HEK293 (cell line): ENCODE measurements around the gene CYB5R3.
A peak's percentile ranks its signal among the peaks of the same experiment; 100 is the strongest.

Source experiments
- EGR2 ChIP-seq: fragments of 450-650 bp; formaldehyde crosslinking; IDR thresholded peaks from 2 replicates; pipeline ENCODE4 v1.5.1; 2016; ENCODE audit warnings: low read depth, missing biosample characterization, missing genetic modification characterization
- KLF1 ChIP-seq: fragments of 450-650 bp; formaldehyde crosslinking; IDR thresholded peaks from 2 replicates; pipeline ENCODE4 v1.5.1; 2016; ENCODE audit warnings: missing biosample characterization, missing genetic modification characterization
- OSR2 ChIP-seq: fragments of 450-650 bp; formaldehyde crosslinking; IDR thresholded peaks from 2 replicates; pipeline ENCODE4 v1.5.1; 2016; ENCODE audit warnings: missing biosample characterization, missing genetic modification characterization
- OVOL3 ChIP-seq: fragments of 450-650 bp; formaldehyde crosslinking; IDR thresholded peaks from 2 replicates; pipeline ENCODE4 v1.5.1; 2016; ENCODE audit warnings: missing biosample characterization, missing genetic modification characterization
- REPIN1 ChIP-seq: fragments of 450-650 bp; formaldehyde crosslinking; IDR thresholded peaks from 2 replicates; pipeline ENCODE4 v1.5.1; 2017; ENCODE audit warnings: missing biosample characterization, missing genetic modification characterization, low read depth
- SCRT2 ChIP-seq: fragments of 450-650 bp; formaldehyde crosslinking; IDR thresholded peaks from 2 replicates; pipeline ENCODE4 v1.5.1; 2016; ENCODE audit warnings: missing biosample characterization, missing genetic modification characterization
- TCF7L2 ChIP-seq: IDR thresholded peaks from 2 replicates; pipeline ENCODE4 v1.6.1; 2011; ENCODE audit warnings: low read depth, mild to moderate bottlenecking, inconsistent platforms, low read length, moderate library complexity, borderline replicate concordance
- ZBTB20 ChIP-seq: fragments of 450-650 bp; formaldehyde crosslinking; IDR thresholded peaks from 2 replicates; pipeline ENCODE4 v1.5.1; 2016; ENCODE audit warnings: missing biosample characterization, missing genetic modification characterization
- ZBTB7A ChIP-seq: fragments of 450-650 bp; formaldehyde crosslinking; IDR thresholded peaks from 2 replicates; pipeline ENCODE4 v1.5.1; 2016; ENCODE audit warnings: low read depth, missing biosample characterization, missing genetic modification characterization
- ZFP41 ChIP-seq: fragments of 450-650 bp; formaldehyde crosslinking; IDR thresholded peaks from 2 replicates; pipeline ENCODE4 v1.5.1; 2016; ENCODE audit warnings: missing biosample characterization, missing genetic modification characterization, borderline replicate concordance
- ZNF114 ChIP-seq: fragments of 450-650 bp; formaldehyde crosslinking; IDR thresholded peaks from 2 replicates; pipeline ENCODE4 v1.5.0; 2017; ENCODE audit warnings: missing biosample characterization, missing genetic modification characterization
- ZNF146 ChIP-seq: fragments of 450-650 bp; formaldehyde crosslinking; IDR thresholded peaks from 2 replicates; pipeline ENCODE4 v1.5.1; 2016; ENCODE audit warnings: missing biosample characterization, missing genetic modification characterization
- ZNF341 ChIP-seq: fragments of 450-650 bp; formaldehyde crosslinking; IDR thresholded peaks from 2 replicates; pipeline ENCODE4; 2016; ENCODE audit warnings: low read depth, missing biosample characterization, missing genetic modification characterization
- ZNF37A ChIP-seq: fragments of 450-650 bp; IDR thresholded peaks from 2 replicates; pipeline ENCODE4 v1.5.1; 2018; ENCODE audit warnings: missing biosample characterization, missing genetic modification characterization
- ZNF544 ChIP-seq: fragments of 450-650 bp; formaldehyde crosslinking; IDR thresholded peaks from 2 replicates; pipeline ENCODE4 v1.5.0; 2017; ENCODE audit warnings: missing biosample characterization, missing genetic modification characterization
- ZNF571 ChIP-seq: fragments of 450-650 bp; formaldehyde crosslinking; IDR thresholded peaks from 2 replicates; pipeline ENCODE4 v1.5.0; 2017; ENCODE audit warnings: missing biosample characterization, missing genetic modification characterization
- ZNF670 ChIP-seq: fragments of 450-650 bp; formaldehyde crosslinking; IDR thresholded peaks from 2 replicates; pipeline ENCODE4 v1.5.1; 2016; ENCODE audit warnings: missing biosample characterization, missing genetic modification characterization, low read depth
- ZNF777 ChIP-seq: fragments of 450-650 bp; formaldehyde crosslinking; IDR thresholded peaks from 2 replicates; pipeline ENCODE4 v1.5.1; 2017; ENCODE audit warnings: missing biosample characterization, missing genetic modification characterization, borderline replicate concordance
- TF ChIP-seq, protein P1 (sequence below): fragments of 450-650 bp; formaldehyde crosslinking; IDR thresholded peaks from 2 replicates; pipeline ENCODE4 v1.5.1; 2016; ENCODE audit warnings: missing biosample characterization, missing genetic modification characterization, borderline replicate concordance
- TF ChIP-seq, protein P2 (sequence below): fragments of 450-650 bp; formaldehyde crosslinking; IDR thresholded peaks from 2 replicates; pipeline ENCODE4 v1.5.1; 2016; ENCODE audit warnings: missing biosample characterization, missing genetic modification characterization
- TF ChIP-seq, protein P3 (sequence below): fragments of 450-650 bp; formaldehyde crosslinking; IDR thresholded peaks from 2 replicates; pipeline ENCODE4 v1.5.1; 2017; ENCODE audit warnings: missing biosample characterization, missing genetic modification characterization
- TF ChIP-seq, protein P4 (sequence below): fragments of 450-650 bp; formaldehyde crosslinking; conservative IDR thresholded peaks from 2 replicates; pipeline ENCODE4 v1.5.1; 2016; ENCODE audit warnings: low read depth, missing biosample characterization, missing genetic modification characterization
- TF ChIP-seq, protein P5 (sequence below): fragments of 450-650 bp; formaldehyde crosslinking; conservative IDR thresholded peaks from 2 replicates; pipeline ENCODE4 v1.5.1; 2016; ENCODE audit warnings: low read depth, missing biosample characterization, missing genetic modification characterization
- TF ChIP-seq, protein P6 (sequence below): fragments of 450-650 bp; formaldehyde crosslinking; IDR thresholded peaks from 2 replicates; pipeline ENCODE4 v1.5.1; 2017; ENCODE audit warnings: missing biosample characterization, missing genetic modification characterization

Gene CYB5R3

DNA sequence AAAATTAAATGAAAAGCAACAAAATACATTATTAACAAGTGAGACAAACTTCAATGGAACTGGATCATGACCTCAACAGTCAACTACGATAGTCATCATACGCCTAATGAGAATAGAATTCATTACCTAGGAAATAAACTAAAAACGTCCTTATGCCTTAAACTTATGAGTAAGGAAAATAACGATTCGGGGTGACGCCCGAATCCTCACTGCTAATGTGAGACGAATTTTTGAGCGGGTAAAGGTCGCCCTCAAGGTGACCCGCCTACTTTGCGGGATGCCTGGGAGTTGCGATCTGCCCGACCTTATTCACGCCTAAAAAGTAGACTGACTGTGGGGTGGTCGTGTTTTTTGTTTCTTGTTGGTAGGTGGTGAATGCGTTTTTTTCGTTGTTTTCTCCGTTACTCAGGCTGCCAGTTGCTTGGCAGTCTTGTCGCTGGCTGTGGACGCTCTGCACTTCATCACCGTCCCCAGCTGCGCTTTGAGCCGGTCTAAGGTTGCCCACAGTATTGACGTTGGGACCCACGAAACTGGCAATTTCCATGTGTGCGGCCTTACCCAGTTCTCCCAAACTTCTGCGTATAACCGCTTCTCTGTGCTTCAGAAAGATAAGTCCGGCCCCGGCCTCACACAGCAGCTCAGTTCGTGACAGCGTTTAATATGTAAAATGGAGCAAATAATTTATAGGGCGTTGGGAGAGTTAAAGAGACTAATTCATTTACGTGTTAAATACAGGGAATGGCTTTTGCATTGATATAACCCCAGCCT is 33.9 kb downstream of the CYB5R3 start (continued):
- TF ChIP-seq, protein P1, sequence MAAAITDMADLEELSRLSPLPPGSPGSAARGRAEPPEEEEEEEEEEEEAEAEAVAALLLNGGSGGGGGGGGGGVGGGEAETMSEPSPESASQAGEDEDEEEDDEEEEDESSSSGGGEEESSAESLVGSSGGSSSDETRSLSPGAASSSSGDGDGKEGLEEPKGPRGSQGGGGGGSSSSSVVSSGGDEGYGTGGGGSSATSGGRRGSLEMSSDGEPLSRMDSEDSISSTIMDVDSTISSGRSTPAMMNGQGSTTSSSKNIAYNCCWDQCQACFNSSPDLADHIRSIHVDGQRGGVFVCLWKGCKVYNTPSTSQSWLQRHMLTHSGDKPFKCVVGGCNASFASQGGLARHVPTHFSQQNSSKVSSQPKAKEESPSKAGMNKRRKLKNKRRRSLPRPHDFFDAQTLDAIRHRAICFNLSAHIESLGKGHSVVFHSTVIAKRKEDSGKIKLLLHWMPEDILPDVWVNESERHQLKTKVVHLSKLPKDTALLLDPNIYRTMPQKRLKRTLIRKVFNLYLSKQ, result 0 out of 2 replicates have a peak, but pooled peaks have one; percentile 46
- TF ChIP-seq, protein P2, sequence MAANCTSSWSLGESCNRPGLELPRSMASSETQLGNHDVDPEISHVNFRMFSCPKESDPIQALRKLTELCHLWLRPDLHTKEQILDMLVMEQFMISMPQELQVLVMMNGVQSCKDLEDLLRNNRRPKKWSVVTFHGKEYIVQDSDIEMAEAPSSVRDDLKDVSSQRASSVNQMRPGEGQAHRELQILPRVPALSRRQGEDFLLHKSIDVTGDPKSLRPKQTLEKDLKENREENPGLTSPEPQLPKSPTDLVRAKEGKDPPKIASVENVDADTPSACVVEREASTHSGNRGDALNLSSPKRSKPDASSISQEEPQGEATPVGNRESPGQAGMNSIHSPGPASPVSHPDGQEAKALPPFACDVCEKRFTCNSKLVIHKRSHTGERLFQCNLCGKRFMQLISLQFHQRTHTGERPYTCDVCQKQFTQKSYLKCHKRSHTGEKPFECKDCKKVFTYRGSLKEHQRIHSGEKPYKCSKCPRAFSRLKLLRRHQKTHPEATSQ (tag by site-specific recombination), result peak; percentile 84
- TF ChIP-seq EGR2 (tag by site-specific recombination) (peak; percentile 64), ZBTB20 (tag by site-specific recombination) (peak; percentile 70), TCF7L2 (no peak), ZNF341 (0 out of 2 replicates have a peak, but pooled peaks have one; percentile 8), ZNF777 (tag by site-specific recombination) (peak; percentile 23; the same call in 1 of the 2 replicates), ZNF114 (tag by site-specific recombination) (no peak), ZFP41 (no peak), OVOL3 (tag by site-specific recombination) (no peak), REPIN1 (tag by site-specific recombination) (0 out of 2 replicates have a peak, but pooled peaks have one; percentile 20), KLF1 (tag by site-specific recombination) (no peak), SCRT2 (tag by site-specific recombination) (no peak), ZNF571 (tag by site-specific recombination) (no peak), ZNF37A (no peak), ZNF146 (peak; percentile 42; the same call in 1 of the 2 replicates), OSR2 (tag by site-specific recombination) (no peak), ZNF544 (no peak), ZBTB7A (tag by site-specific recombination) (no peak; the same call in 1 of the 2 replicates), ZNF670 (tag by site-specific recombination) (no peak)
- TF ChIP-seq, protein P3, sequence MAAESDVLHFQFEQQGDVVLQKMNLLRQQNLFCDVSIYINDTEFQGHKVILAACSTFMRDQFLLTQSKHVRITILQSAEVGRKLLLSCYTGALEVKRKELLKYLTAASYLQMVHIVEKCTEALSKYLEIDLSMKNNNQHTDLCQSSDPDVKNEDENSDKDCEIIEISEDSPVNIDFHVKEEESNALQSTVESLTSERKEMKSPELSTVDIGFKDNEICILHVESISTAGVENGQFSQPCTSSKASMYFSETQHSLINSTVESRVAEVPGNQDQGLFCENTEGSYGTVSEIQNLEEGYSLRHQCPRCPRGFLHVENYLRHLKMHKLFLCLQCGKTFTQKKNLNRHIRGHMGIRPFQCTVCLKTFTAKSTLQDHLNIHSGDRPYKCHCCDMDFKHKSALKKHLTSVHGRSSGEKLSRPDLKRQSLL (tag by site-specific recombination), result no peak
- TF ChIP-seq, protein P4, sequence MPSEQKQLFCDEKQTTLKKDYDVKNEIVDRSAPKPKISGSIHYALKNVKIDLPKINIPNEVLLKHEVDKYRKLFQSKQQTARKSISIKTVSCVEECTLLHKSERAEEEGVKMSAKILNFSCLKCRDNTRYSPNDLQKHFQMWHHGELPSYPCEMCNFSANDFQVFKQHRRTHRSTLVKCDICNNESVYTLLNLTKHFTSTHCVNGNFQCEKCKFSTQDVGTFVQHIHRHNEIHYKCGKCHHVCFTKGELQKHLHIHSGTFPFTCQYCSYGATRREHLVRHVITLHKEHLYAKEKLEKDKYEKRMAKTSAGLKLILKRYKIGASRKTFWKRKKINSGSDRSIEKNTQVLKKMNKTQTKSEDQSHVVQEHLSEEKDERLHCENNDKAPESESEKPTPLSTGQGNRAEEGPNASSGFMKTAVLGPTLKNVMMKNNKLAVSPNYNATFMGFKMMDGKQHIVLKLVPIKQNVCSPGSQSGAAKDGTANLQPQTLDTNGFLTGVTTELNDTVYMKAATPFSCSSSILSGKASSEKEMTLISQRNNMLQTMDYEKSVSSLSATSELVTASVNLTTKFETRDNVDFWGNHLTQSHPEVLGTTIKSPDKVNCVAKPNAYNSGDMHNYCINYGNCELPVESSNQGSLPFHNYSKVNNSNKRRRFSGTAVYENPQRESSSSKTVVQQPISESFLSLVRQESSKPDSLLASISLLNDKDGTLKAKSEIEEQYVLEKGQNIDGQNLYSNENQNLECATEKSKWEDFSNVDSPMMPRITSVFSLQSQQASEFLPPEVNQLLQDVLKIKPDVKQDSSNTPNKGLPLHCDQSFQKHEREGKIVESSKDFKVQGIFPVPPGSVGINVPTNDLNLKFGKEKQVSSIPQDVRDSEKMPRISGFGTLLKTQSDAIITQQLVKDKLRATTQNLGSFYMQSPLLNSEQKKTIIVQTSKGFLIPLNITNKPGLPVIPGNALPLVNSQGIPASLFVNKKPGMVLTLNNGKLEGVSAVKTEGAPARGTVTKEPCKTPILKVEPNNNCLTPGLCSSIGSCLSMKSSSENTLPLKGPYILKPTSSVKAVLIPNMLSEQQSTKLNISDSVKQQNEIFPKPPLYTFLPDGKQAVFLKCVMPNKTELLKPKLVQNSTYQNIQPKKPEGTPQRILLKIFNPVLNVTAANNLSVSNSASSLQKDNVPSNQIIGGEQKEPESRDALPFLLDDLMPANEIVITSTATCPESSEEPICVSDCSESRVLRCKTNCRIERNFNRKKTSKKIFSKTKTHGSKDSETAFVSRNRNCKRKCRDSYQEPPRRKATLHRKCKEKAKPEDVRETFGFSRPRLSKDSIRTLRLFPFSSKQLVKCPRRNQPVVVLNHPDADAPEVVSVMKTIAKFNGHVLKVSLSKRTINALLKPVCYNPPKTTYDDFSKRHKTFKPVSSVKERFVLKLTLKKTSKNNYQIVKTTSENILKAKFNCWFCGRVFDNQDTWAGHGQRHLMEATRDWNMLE (tag by site-specific recombination), result peak; percentile 47; the same call in 1 of the 2 replicates
- TF ChIP-seq, protein P5, sequence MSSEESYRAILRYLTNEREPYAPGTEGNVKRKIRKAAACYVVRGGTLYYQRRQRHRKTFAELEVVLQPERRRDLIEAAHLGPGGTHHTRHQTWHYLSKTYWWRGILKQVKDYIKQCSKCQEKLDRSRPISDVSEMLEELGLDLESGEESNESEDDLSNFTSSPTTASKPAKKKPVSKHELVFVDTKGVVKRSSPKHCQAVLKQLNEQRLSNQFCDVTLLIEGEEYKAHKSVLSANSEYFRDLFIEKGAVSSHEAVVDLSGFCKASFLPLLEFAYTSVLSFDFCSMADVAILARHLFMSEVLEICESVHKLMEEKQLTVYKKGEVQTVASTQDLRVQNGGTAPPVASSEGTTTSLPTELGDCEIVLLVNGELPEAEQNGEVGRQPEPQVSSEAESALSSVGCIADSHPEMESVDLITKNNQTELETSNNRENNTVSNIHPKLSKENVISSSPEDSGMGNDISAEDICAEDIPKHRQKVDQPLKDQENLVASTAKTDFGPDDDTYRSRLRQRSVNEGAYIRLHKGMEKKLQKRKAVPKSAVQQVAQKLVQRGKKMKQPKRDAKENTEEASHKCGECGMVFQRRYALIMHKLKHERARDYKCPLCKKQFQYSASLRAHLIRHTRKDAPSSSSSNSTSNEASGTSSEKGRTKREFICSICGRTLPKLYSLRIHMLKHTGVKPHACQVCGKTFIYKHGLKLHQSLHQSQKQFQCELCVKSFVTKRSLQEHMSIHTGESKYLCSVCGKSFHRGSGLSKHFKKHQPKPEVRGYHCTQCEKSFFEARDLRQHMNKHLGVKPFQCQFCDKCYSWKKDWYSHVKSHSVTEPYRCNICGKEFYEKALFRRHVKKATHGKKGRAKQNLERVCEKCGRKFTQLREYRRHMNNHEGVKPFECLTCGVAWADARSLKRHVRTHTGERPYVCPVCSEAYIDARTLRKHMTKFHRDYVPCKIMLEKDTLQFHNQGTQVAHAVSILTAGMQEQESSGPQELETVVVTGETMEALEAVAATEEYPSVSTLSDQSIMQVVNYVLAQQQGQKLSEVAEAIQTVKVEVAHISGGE (tag by site-specific recombination), result peak; percentile 65; the same call in 1 of the 2 replicates
- TF ChIP-seq, protein P6, sequence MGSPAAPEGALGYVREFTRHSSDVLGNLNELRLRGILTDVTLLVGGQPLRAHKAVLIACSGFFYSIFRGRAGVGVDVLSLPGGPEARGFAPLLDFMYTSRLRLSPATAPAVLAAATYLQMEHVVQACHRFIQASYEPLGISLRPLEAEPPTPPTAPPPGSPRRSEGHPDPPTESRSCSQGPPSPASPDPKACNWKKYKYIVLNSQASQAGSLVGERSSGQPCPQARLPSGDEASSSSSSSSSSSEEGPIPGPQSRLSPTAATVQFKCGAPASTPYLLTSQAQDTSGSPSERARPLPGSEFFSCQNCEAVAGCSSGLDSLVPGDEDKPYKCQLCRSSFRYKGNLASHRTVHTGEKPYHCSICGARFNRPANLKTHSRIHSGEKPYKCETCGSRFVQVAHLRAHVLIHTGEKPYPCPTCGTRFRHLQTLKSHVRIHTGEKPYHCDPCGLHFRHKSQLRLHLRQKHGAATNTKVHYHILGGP (tag by site-specific recombination), result peak; percentile 57
